ENCODE data around the gene MYOCD. TPM values are rescaled to one million over a fixed set of nuclear protein-coding genes. Genes with fewer than 3 reads are reported as not detected.

MYOCD gene
- total and polyA plus RNA-seq, 4 donors: 0.05 to 0.59 (median 0.23) TPM

GRCh38 chr17:12625092-12625491 is 40.6 kb upstream of the MYOCD start:
- TF ChIP-seq CTCF (IDR thresholded peaks at IDR 0.05; ENCODE audit: low read depth, low read length, missing input control) (no peak), HNF4A (conservative IDR thresholded peaks at IDR 0.05) (no peak)
- Histone ChIP-seq H3K4me1 (ENCODE audit: control insufficient read depth in 4 of 4, insufficient read depth in 4 of 4, low read length in 3 of 4) (no peaks in the 10 kb centered on the region), H3K36me3 (ENCODE audit: control insufficient read depth in 4 of 4, insufficient read depth in 3 of 4, low read depth in 1 of 4, low read length in 3 of 4) (no peaks in the 10 kb centered on the region), H3K27ac (ENCODE audit: low read depth in 1 of 2, low read length in 2 of 2) (no peak overlapping the region), H3K27me3 (ENCODE audit: control insufficient read depth in 4 of 4, insufficient read depth in 4 of 4, low read length in 3 of 4) (peaks cover 0 to 3% (median 2%) of the 10 kb centered on the region in 4 donors), H3K9me3 (ENCODE audit: control insufficient read depth in 4 of 4, low read length in 3 of 4) (no peaks in the 10 kb centered on the region), H3K9ac (ENCODE audit: low read depth in 1 of 2, low read length in 2 of 2) (no peak overlapping the region), H3K4me3 (ENCODE audit: low read depth in 1 of 3, low read length in 3 of 3) (no peak overlapping the region)
- no peak for DNase-seq (ENCODE audit: low spot score)
- 76% methylated on average over 4 of the region's 4 CpGs for WGBS

GRCh38 chr17:12627177-12627629 is 38.5 kb upstream of the MYOCD start:
- TF ChIP-seq FOXA1 (IDR thresholded peaks at IDR 0.05) (no peak), HNF4A (conservative IDR thresholded peaks at IDR 0.05) (no peak), RXRA (IDR thresholded peaks at IDR 0.05) (no peak), TAF1 (conservative IDR thresholded peaks at IDR 0.05) (no peak), EGR1 (IDR thresholded peaks at IDR 0.05; ENCODE audit: low read depth in 2 of 2) (no peak), REST (IDR thresholded peaks at IDR 0.05) (no peak), RAD21 (IDR thresholded peaks at IDR 0.05) (no peak), GABPA (IDR thresholded peaks at IDR 0.05 in 1 of 2, conservative IDR thresholded peaks at IDR 0.05 in 1 of 2) (no peak), NR2F2 (IDR thresholded peaks at IDR 0.05) (no peak), SP1 (IDR thresholded peaks at IDR 0.05) (no peak), HNF4G (IDR thresholded peaks at IDR 0.05) (no peak), FOXA2 (IDR thresholded peaks at IDR 0.05) (no peak), JUND (IDR thresholded peaks at IDR 0.05) (no peak), YY1 (IDR thresholded peaks at IDR 0.05) (no peak), MAX (IDR thresholded peaks at IDR 0.05) (no peak), CTCF (IDR thresholded peaks at IDR 0.05; ENCODE audit: low read depth, low read length, missing input control) (no peak), ZBTB33 (IDR thresholded peaks at IDR 0.05) (no peak), ATF3 (IDR thresholded peaks at IDR 0.05) (no peak)
- DNase-seq (ENCODE audit: low spot score): no peak
- H3K36me3 ChIP-seq (ENCODE audit: control insufficient read depth in 4 of 4, insufficient read depth in 3 of 4, low read depth in 1 of 4, low read length in 3 of 4): no peaks in the 10 kb centered on the region
- WGBS: 62% methylated on average over 8 of the region's 8 CpGs
- no peak overlapping the region for H3K4me3 ChIP-seq (ENCODE audit: low read depth in 1 of 3, low read length in 3 of 3)
- no peaks in the 10 kb centered on the region for H3K9me3 ChIP-seq (ENCODE audit: control insufficient read depth in 4 of 4, low read length in 3 of 4)
- H3K9ac ChIP-seq (ENCODE audit: low read depth in 1 of 2, low read length in 2 of 2): no peak overlapping the region
- peaks cover 0 to 8% (median 2%) of the 10 kb centered on the region in 4 donors for H3K27me3 ChIP-seq (ENCODE audit: control insufficient read depth in 4 of 4, insufficient read depth in 4 of 4, low read length in 3 of 4)
- no peak overlapping the region for H3K27ac ChIP-seq (ENCODE audit: low read depth in 1 of 2, low read length in 2 of 2)
- H3K4me1 ChIP-seq (ENCODE audit: control insufficient read depth in 4 of 4, insufficient read depth in 4 of 4, low read length in 3 of 4): no peaks in the 10 kb centered on the region
